Esophagus muscularis mucosa (tissue), 3 donors: ENCODE measurements around the gene ZBTB7C.

Experiments used
- CTCF ChIP-seq, 3 experiments: fragments of 200-600 bp in 2 of 3; fragments of 450-650 bp in 1 of 3; sonication (generic) in 2 of 3; IDR thresholded peaks; one replicate each; pipeline ENCODE4 v1.5.1; 2017 to 2019; ENCODE audit warnings: antibody characterized with exemption in 3 of 3, mild to moderate bottlenecking in 2 of 3, moderate library complexity in 1 of 3
- POLR2A ChIP-seq: fragments of 450-650 bp; IDR thresholded peaks from one replicate; pipeline ENCODE4 v1.6.1; 2017; ENCODE audit warnings: antibody characterized with exemption, moderate library complexity, mild to moderate bottlenecking, low read depth
- POLR2AphosphoS5 ChIP-seq, 2 donors: sonication (generic); formaldehyde crosslinking; IDR thresholded peaks; one replicate each; pipeline ENCODE4 v1.6.1; 2017; ENCODE audit warnings: antibody characterized with exemption in 2 of 2

- TF ChIP-seq CTCF (IDR thresholded peaks at IDR 0.05) (no peak), POLR2A (no peak), POLR2AphosphoS5 (IDR thresholded peaks at IDR 0.05) (no peak)
These were observed 20.7 kb downstream of the ZBTB7C start for GRCh38 chr18:48388478-48388877.
